ENCODE measurements around the gene PCOLCE2.
A peak's percentile ranks its signal among the peaks of the same experiment; 100 is the strongest.

- TF ChIP-seq, protein P1, sequence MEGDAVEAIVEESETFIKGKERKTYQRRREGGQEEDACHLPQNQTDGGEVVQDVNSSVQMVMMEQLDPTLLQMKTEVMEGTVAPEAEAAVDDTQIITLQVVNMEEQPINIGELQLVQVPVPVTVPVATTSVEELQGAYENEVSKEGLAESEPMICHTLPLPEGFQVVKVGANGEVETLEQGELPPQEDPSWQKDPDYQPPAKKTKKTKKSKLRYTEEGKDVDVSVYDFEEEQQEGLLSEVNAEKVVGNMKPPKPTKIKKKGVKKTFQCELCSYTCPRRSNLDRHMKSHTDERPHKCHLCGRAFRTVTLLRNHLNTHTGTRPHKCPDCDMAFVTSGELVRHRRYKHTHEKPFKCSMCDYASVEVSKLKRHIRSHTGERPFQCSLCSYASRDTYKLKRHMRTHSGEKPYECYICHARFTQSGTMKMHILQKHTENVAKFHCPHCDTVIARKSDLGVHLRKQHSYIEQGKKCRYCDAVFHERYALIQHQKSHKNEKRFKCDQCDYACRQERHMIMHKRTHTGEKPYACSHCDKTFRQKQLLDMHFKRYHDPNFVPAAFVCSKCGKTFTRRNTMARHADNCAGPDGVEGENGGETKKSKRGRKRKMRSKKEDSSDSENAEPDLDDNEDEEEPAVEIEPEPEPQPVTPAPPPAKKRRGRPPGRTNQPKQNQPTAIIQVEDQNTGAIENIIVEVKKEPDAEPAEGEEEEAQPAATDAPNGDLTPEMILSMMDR (conservative IDR thresholded peaks at IDR 0.05; ENCODE audit: low read length): peak; percentile 52; the same call in 1 of the 2 replicates
- no peak for TF ChIP-seq EZH2phosphoT487 (IDR thresholded peaks at IDR 0.05; ENCODE audit: borderline replicate concordance, low read depth, low read length)
Observed at GRCh38 chr3:142931222-142931621, 42.3 kb upstream of the PCOLCE2 start.
